ENCODE results near the gene LRP1. TPM values are rescaled to one million over a fixed set of nuclear protein-coding genes. Genes with fewer than 3 reads are reported as not detected.
A peak's percentile ranks its signal among the peaks of the same experiment; 100 is the strongest.

The LRP1 gene
- total RNA-seq: 0.28 and 0.93 TPM in 2 replicates

DNA sequence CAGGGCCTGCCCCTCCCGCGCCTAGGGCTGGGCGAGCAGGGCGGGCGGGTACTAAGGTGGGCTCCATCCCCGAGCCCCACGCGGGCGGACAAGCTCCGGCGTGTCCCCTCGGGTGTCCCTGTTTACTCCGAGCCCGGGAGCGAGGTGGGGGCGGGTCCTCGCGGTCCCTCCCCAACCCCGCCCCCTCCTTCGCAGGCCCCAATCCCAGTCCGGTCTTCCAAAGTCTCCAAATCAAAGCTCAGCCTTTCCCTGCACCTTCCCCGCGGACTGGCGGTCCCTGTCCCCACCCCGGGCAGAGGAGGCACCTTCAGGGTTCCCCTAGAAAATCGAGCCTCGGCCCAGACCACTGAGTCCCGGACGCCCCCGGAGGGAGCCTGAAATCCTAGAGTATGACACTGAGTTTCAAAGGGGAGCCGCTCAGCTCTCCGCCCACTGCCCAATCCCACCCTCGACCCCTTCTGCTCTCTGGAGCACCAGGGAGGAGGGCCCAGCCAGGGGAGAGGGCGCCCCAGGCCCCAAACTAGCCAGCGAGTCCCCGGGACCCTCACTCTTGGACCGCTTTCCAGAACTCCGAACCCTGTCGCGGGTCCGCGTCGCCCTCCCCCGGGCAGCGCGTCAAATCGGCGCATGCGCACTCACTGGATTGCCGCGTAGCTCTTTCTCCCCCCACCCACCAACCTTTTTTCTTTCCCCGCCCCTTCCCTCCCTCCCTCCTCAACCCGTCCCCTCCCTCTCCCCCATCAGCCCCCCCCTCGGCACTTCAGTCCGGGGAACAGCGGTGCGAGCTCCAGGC, at the start of gene LRP1:
LRP1 (plus strand) TSS at position 758 of the 793 bp plus-strand sequence. CDS start 482 bp downstream, outside the sequence.
- DNase-seq: peak; percentile 92
- H3K36me3 Mint-ChIP-seq (ENCODE audit: low read depth): peaks cover 5% of the 10 kb centered on the region
- peaks cover 7% of the 10 kb centered on the region for H3K9me3 Mint-ChIP-seq
- peaks cover 8% of the 10 kb centered on the region for H3K4me1 Mint-ChIP-seq
- peaks cover 59% of the 10 kb centered on the region for H3K27me3 Mint-ChIP-seq
- intact Hi-C loops (cut with micrococcal nuclease): loop anchor here (1.0 kb wide), 1 partner anchor 17 kb away; the partner anchor contains the start of gene STAT6
- H3K27ac Mint-ChIP-seq: peak within 1 kb of the TSS; percentile 69
- H3K4me3 Mint-ChIP-seq: peak within 1 kb of the TSS; percentile 88

DNA sequence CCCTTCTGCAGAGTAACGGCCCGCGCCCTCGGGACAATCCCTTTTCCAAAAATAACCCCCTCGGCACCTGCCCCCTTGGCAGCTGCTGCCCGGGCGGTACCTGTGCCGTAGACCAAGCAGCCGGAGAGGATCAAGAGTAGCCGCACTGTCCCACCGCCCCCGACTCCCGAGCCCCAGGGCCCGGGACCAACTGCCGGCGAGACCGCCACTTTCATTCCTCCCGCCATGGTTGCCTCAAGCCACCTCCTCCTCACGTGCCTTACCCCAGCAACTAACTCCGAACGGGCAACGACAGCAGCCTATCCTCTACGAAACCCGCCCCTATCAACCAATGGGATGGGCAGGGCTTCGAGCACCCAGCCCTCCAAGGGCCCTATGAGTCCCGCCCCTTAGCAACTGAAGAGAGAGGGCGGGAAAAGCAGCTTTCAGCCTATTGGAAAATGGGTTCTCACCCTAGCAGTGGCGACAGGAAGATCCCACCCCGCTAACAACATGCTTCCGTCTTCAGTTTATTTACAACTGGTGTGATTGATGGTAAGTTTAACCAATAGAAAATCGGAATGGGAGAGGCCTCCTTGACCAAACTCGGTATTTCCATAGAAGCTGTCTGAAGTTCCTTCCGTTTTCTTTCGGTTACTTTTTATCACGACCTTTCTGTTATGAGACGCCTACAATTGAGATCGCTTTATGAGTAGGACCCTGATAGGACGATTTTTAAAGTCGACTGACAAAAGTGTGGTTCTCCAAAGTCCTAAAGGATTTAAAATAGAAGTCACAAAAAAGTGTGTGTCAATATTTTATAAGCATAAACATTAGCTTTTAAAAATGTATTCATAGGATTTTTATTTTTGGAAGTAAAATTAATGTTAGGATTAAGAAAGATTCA, 49.5 kb upstream of the LRP1 start, which contains the start of gene NEMP1:
NEMP1 (minus strand) TSS at position 273 of the 886 bp plus-strand sequence; CDS start at position 227, 46 bp downstream.
- intact Hi-C loops (cut with micrococcal nuclease): loop anchor here (1.0 to 2.0 kb wide), 4 partner anchors 9 to 14 kb away; no protein-coding TSS in a partner anchor
- Mint-ChIP-seq H3K4me1 (peaks cover 16% of the 10 kb centered on the region), H3K27ac (peak within 1 kb of the TSS; percentile 99), H3K27me3 (no peaks in the 10 kb centered on the region), H3K4me3 (peak within 1 kb of the TSS; percentile 100), H3K9me3 (no peaks in the 10 kb centered on the region), H3K36me3 (ENCODE audit: low read depth) (peaks cover 18% of the 10 kb centered on the region)
- DNase-seq: peak; percentile 99

DNA sequence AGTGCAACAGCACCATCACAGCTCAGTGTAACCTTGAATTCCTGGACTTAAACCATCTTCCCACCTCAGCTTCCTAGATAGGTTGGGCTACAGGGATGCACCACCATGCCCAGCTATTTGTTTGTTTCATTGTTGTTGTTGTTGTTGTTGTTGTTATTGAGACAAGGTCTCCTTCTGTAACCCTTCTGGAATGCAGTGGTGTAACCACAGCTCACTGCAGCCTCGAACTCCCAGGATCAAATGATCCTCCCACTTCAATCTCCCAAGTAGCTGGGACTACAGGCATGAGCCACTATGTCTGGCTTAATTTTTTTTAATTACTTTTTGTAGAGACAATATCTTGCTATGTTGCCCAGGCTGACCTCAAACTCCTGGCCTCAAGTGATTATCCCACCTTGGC, 48.5 kb upstream of the LRP1 start:
- Mint-ChIP-seq H3K36me3 (ENCODE audit: low read depth) (peaks cover 15% of the 10 kb centered on the region), H3K27me3 (no peaks in the 10 kb centered on the region), H3K27ac (peak overlapping the region; percentile 99), H3K4me3 (peak overlapping the region; percentile 100), H3K4me1 (peaks cover 20% of the 10 kb centered on the region), H3K9me3 (no peaks in the 10 kb centered on the region)
- intact Hi-C loops (cut with micrococcal nuclease): loop anchor here (1.0 to 2.0 kb wide), 2 partner anchors 7 to 13 kb away; no protein-coding TSS in a partner anchor
- DNase-seq: no peak

DNA sequence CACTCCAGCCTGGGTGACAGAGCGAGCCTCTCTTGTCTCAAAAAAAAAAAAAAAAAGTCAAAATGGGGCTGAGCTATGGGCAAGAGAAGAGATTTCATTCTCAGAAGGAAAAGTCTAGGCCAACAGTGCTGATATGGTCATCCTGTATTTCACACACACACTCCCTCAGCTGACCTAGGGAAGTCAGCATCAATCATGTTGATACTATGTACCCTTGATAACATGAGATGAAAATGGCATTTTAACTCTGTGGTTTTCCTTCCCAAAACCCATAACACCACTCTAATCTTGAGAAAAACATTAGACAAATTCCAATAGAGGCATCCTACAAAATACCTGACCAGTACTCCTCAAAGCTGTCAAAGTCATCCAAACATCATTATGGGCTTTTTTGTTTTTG, 47.4 kb upstream of the LRP1 start:
- Mint-ChIP-seq H3K4me3 (no peak overlapping the region), H3K27ac (no peak overlapping the region), H3K36me3 (ENCODE audit: low read depth) (peaks cover 14% of the 10 kb centered on the region), H3K9me3 (no peaks in the 10 kb centered on the region), H3K4me1 (peaks cover 31% of the 10 kb centered on the region), H3K27me3 (no peaks in the 10 kb centered on the region)
- intact Hi-C loops (cut with micrococcal nuclease): no loop called here
- no peak for DNase-seq

DNA sequence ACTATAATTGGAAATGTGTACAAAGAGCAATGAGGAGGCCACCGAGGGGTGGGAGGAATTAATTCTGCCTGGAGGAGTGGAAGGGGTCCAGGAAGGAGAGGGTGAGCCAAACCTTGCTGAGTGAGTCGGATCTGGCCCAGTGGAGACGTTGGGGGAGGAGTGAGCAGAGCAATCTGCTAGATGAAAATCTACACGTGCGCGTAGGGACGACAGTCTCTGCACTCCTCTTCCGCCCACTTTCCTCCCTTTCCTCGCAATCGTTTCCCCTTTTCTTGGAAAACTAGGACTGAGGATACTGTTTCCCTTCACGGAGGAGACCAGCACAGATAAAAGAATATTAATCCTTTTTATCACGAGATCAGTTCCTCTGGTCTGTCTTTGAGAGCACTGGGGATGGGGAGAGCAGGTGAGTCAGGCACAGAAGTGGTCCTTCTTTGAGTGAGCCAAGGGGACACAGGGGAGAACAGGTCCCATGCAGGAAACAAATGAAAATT, 42.2 kb upstream of the LRP1 start:
- peaks cover 15% of the 10 kb centered on the region for H3K36me3 Mint-ChIP-seq (ENCODE audit: low read depth)
- intact Hi-C loops (cut with micrococcal nuclease): loop anchor here (2.0 to 5.0 kb wide), 2 partner anchors 397 to 449 kb away; partner anchors contain the start of gene PTGES3
- no peaks in the 10 kb centered on the region for H3K9me3 Mint-ChIP-seq
- peak overlapping the region; percentile 87 for H3K4me3 Mint-ChIP-seq
- peaks cover 52% of the 10 kb centered on the region for H3K4me1 Mint-ChIP-seq
- H3K27ac Mint-ChIP-seq: peak overlapping the region; percentile 97
- peak; percentile 78 for DNase-seq
- no peaks in the 10 kb centered on the region for H3K27me3 Mint-ChIP-seq

DNA sequence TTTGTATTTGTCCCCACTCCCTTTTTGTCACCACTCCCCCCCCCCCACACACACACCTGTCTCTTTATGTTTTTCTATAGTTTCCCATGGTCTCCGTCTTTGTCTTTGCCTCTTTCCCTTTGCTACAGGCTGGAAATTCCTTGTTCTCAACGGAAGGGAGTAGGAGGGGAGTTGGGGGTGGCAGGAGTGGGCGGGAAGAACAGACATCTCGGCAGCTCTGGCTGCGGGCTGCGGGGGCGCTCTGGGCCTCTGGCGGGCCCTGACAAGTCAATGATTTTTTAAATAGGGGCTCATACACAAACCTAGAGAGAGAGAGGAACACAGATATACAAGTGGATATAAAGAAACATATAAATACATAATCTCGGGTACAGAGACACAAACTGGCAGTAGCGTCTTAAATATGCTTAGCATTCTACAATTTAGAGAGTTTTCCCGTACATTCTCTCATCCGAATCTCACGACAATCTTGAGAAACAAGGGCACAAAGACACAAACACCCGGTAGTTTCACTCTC, 41.7 kb upstream of the LRP1 start:
- DNase-seq: peak; percentile 77
- H3K4me1 Mint-ChIP-seq: peaks cover 54% of the 10 kb centered on the region
- H3K27me3 Mint-ChIP-seq: no peaks in the 10 kb centered on the region
- H3K4me3 Mint-ChIP-seq: peak overlapping the region; percentile 87
- no peaks in the 10 kb centered on the region for H3K9me3 Mint-ChIP-seq
- intact Hi-C loops (cut with micrococcal nuclease): loop anchor here (1.0 to 5.0 kb wide), 3 partner anchors 7 to 449 kb away; partner anchors contain the start of gene PTGES3
- H3K36me3 Mint-ChIP-seq (ENCODE audit: low read depth): peaks cover 19% of the 10 kb centered on the region
- H3K27ac Mint-ChIP-seq: peak overlapping the region; percentile 97

DNA sequence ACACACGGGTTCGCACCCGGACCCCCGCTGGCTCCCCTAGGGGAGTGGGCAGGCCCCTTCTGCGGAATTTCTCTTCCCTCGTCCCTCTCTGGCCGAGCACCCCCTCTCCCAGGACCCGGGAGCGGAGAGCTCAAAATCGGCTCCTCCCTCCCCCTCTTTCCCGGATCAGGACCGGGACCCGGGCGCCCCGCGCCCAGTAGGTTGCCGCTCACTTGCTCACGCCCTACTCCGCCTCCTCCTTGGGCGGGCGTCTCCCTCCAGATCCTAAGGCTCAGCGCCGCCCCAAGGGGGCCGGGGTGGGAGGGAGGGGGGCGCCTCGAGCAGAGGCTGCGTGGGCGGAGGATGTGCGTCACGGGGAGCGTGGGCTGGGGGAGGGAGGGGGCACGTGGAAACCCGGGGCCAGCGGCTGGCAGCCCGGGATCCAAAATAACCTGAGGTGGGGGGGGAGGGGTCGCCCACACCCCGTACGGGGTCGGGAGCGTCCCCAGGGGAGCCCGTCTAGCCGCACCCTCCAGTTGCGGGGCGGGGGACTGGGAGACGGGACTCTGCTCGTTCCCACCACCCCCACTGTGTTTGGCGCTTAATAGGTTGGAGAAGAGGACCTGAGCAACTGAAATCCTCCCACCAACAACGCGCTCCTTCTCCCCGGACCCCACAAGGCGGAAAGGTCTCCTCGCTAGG, 41.1 kb upstream of the LRP1 start:
- peaks cover 60% of the 10 kb centered on the region for H3K4me1 Mint-ChIP-seq
- H3K4me3 Mint-ChIP-seq: peak overlapping the region; percentile 87
- intact Hi-C loops (cut with micrococcal nuclease): loop anchor here (1.0 to 5.0 kb wide), 3 partner anchors 8 to 450 kb away; partner anchors contain the start of gene PTGES3
- no peaks in the 10 kb centered on the region for H3K9me3 Mint-ChIP-seq
- H3K36me3 Mint-ChIP-seq (ENCODE audit: low read depth): peaks cover 25% of the 10 kb centered on the region
- no peaks in the 10 kb centered on the region for H3K27me3 Mint-ChIP-seq
- DNase-seq: peak; percentile 94
- peak overlapping the region; percentile 97 for H3K27ac Mint-ChIP-seq

DNA sequence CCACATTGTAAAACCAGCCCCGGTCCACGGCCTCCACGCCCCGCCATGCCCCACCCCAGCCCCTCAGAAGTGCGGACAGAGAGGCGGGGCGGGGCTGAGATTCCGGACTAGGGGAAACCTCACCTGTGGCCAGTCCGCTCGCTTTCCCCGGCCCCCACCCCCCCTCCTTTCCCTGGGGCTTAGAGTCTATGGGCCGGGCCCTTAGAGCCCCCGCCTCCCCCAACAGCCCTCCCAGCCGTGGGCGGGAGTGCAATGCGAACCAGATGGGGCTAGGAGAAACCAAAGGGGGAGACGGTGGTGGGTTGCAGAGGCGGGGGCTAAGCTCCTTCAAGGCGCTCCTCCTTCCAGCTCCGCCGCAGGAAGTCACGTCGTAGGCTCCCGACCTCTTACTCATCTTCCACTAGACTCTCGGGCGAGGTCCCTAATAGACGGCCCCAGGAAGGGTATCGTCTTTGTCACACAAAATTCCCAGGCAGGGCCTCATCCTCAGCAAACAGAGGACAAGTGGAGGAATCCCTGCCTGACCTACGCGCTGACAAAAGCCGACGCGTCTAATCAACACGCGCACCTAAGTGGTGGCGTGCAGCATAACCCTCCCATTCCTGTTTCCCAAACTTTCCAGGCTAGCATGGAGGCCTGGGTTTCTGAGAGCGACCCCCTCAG, 40.5 kb upstream of the LRP1 start:
- H3K4me3 Mint-ChIP-seq: peak overlapping the region; percentile 87
- DNase-seq: peak; percentile 90
- H3K27ac Mint-ChIP-seq: peak overlapping the region; percentile 97
- no peaks in the 10 kb centered on the region for H3K27me3 Mint-ChIP-seq
- no peaks in the 10 kb centered on the region for H3K9me3 Mint-ChIP-seq
- H3K36me3 Mint-ChIP-seq (ENCODE audit: low read depth): peaks cover 32% of the 10 kb centered on the region
- intact Hi-C loops (cut with micrococcal nuclease): loop anchor here (1.0 to 5.0 kb wide), 6 partner anchors 9 to 451 kb away; partner anchors contain the start of gene PTGES3
- peaks cover 65% of the 10 kb centered on the region for H3K4me1 Mint-ChIP-seq

DNA sequence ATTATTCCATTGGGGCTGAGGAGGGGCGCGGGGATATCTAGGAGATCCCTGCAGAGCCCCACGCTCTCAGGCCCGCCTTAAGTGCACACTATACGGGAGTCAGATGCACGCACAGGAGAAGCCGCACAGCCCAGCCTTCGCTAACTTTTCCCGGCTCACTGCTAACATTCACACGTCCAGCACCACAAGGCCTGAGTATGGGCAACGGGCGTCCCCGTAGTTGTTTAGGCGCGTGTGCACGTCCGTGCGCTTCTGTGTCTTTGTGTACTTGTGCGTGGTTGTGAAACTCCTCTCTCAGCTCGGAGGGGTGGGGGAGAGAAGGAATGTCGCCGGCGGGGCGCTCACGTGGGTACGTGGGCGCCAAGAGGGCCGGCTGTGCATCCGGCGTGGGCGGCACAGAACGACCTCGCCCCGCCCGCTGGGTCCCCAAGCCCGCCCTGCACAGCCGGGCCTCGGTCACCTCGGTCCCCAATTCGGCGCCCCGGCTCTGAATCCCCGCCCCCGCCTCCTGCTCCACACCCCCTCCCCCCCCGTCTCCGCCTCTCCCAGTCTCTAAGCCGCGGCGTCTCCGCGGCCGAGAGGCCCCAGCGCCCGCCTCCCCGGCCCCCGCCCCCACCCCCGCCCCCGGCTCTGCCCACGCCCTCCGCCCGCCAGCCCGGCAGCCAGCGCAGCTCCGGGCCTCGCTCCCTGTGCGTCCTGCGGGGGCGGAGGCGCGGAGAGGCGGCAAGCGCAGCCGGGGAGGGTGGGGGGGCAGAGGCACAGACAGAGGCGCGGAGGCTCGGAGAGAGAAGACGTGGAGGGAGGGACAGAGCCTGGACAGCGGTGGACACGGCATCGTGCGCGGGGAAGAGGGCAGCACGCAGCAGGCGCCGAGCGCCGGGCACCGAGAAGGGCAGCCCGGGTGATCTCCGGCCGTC, 39.7 kb upstream of the LRP1 start, which contains the start of gene NAB2:
NAB2 (plus strand) TSS at position 761 of the 917 bp plus-strand sequence. CDS start 158 bp downstream, outside the sequence.
- peak; percentile 98 for DNase-seq
- Mint-ChIP-seq H3K9me3 (no peaks in the 10 kb centered on the region), H3K36me3 (ENCODE audit: low read depth) (peaks cover 39% of the 10 kb centered on the region), H3K27ac (peak within 1 kb of the TSS; percentile 97), H3K4me1 (peaks cover 68% of the 10 kb centered on the region), H3K27me3 (no peaks in the 10 kb centered on the region), H3K4me3 (peak within 1 kb of the TSS; percentile 96)
- intact Hi-C loops (cut with micrococcal nuclease): loop anchor here (1.0 to 5.0 kb wide), 4 partner anchors 19 to 451 kb away; no protein-coding TSS in a partner anchor

DNA sequence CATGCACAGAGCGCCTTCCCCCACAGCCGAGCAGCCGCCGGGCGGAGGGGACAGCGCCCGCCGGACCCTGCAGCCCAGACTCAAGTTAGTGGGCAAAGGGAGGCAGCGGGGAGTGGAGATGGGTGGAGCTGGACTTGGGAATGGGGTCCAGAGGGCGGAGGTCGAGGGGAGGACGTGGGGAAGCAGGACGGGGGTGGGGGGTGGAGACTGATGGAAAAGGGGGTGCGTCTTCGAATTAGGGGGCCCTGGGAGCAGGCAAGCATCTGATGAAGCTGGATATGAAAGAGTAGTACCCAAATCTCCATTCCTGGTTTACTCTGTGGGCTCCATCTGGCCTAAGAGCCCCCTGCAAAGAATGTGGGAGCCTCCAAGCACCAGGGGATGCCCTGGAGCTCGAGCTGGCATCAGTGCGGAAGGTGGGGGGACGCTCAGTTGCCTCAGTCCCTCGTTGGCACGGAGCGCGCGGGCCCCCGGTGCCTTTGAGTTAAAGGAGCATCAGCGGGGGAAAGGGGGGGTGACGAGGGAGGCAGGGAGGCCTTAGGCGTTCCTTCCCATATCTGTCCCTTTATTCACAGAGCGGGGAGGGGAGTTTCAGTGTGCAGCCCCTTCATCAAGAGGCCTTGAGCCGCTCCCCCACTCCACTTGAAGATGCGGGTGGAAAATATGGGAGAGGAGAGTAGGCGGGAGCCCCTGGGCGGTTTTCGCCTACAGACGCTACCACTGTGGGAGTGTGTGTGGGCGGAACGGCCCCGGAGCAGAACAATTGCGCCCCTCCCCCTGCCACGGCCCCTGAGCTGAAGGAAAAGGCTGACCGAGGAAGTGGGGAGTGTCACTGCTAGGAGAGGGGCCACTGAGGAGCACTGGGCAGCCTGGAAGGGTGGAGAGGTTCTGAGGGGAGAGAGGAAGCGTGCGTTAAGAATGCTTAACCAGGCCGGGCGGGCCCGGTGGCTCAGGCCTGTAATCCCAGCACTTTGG, 38.7 kb upstream of the LRP1 start:
- no peaks in the 10 kb centered on the region for H3K27me3 Mint-ChIP-seq
- peak overlapping the region; percentile 96 for H3K4me3 Mint-ChIP-seq
- peaks cover 71% of the 10 kb centered on the region for H3K4me1 Mint-ChIP-seq
- peaks cover 44% of the 10 kb centered on the region for H3K36me3 Mint-ChIP-seq (ENCODE audit: low read depth)
- peak; percentile 88 for DNase-seq
- H3K27ac Mint-ChIP-seq: peak overlapping the region; percentile 89
- intact Hi-C loops (cut with micrococcal nuclease): loop anchor here (5.0 kb wide), 1 partner anchor 452 kb away; no protein-coding TSS in a partner anchor
- H3K9me3 Mint-ChIP-seq: no peaks in the 10 kb centered on the region
